Neutrophil (primary cell): Measurements from ENCODE around the gene SCG2.

Source experiments
- H3K27ac ChIP-seq: fragments of 200-600 bp; sonication (generic); 2 replicates; pipeline ENCODE4 v1.5.1; 2016; ENCODE audit warnings: mild to moderate bottlenecking, moderate library complexity
- H3K27me3 ChIP-seq: fragments of 200-600 bp; sonication (generic); 2 replicates; pipeline ENCODE4 v1.6.0; 2016; ENCODE audit warnings: mild to moderate bottlenecking
- H3K36me3 ChIP-seq: fragments of 200-600 bp; sonication (generic); 2 replicates; pipeline ENCODE4 v1.5.1; 2017
- H3K4me1 ChIP-seq, 2 experiments: fragments of 200-600 bp in 1 of 2; sonication (generic) in 1 of 2; 1 replicate in 1 of 2; 2 replicates in 1 of 2; pipeline versions ENCODE4 v1.5.1 to v1.6.1; 2013 to 2016; ENCODE audit warnings: low read depth in 1 of 2, low read length in 1 of 2, mild to moderate bottlenecking in 1 of 2, moderate library complexity in 1 of 2; ENCODE audit not compliant: control insufficient read depth in 1 of 2, insufficient read depth in 1 of 2
- H3K4me3 ChIP-seq, 2 experiments: fragments of 200-600 bp in 1 of 2; sonication (generic) in 1 of 2; 1 replicate in 1 of 2; 2 replicates in 1 of 2; pipeline ENCODE4 v1.5.1; 2013 to 2016; ENCODE audit warnings: low read depth in 1 of 2, low read length in 1 of 2, mild to moderate bottlenecking in 1 of 2, moderate library complexity in 1 of 2
- H3K9me3 ChIP-seq: fragments of 200-600 bp; sonication (generic); 2 replicates; pipeline ENCODE4 v1.5.1; 2016
- TF ChIP-seq, protein P1 (sequence below): fragments of 200-600 bp; sonication (generic); IDR thresholded peaks from 2 replicates; pipeline ENCODE4 v1.5.1; 2016; ENCODE audit warnings: antibody characterized with exemption

Gene SCG2

DNA sequence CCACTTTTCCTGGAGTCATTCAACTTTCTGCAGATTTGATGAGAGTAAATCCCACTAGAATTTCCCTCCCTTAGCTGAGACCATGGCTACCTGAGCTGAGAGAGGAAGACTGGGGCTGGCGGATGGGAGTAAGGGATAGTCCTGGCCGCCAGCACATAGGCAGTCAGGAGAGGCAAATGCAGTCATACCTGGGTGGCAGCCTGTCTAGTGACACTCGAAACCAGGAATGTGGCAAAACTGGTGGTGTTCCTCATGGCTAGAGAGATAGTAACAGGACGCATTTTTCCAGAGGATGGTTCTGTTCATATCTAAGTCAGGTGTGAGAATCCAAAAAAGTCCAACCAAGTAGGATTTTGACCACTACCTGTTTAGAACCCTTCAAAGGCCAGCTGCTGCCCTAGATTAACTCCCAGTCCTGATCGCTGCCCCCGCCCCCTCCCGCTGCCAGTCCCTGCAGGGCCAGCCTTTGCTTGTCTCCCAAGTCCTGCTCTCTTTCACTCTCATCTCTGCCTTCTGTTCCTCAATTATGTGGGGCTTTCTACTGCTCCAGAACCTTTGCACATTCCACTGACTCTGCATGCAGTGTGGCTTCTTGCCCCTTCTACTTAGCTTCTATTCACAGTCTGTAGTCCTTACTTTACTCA, 17.4 kb upstream of the SCG2 start:
- H3K4me3 ChIP-seq = no peak overlapping the region
- H3K4me1 ChIP-seq = no peaks in the 10 kb centered on the region
- no peaks in the 10 kb centered on the region for H3K36me3 ChIP-seq
- H3K9me3 ChIP-seq = no peaks in the 10 kb centered on the region
- H3K27me3 ChIP-seq = peaks cover 75% of the 10 kb centered on the region
- H3K27ac ChIP-seq = no peak overlapping the region
- TF ChIP-seq, protein P1, sequence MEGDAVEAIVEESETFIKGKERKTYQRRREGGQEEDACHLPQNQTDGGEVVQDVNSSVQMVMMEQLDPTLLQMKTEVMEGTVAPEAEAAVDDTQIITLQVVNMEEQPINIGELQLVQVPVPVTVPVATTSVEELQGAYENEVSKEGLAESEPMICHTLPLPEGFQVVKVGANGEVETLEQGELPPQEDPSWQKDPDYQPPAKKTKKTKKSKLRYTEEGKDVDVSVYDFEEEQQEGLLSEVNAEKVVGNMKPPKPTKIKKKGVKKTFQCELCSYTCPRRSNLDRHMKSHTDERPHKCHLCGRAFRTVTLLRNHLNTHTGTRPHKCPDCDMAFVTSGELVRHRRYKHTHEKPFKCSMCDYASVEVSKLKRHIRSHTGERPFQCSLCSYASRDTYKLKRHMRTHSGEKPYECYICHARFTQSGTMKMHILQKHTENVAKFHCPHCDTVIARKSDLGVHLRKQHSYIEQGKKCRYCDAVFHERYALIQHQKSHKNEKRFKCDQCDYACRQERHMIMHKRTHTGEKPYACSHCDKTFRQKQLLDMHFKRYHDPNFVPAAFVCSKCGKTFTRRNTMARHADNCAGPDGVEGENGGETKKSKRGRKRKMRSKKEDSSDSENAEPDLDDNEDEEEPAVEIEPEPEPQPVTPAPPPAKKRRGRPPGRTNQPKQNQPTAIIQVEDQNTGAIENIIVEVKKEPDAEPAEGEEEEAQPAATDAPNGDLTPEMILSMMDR = no peak

DNA sequence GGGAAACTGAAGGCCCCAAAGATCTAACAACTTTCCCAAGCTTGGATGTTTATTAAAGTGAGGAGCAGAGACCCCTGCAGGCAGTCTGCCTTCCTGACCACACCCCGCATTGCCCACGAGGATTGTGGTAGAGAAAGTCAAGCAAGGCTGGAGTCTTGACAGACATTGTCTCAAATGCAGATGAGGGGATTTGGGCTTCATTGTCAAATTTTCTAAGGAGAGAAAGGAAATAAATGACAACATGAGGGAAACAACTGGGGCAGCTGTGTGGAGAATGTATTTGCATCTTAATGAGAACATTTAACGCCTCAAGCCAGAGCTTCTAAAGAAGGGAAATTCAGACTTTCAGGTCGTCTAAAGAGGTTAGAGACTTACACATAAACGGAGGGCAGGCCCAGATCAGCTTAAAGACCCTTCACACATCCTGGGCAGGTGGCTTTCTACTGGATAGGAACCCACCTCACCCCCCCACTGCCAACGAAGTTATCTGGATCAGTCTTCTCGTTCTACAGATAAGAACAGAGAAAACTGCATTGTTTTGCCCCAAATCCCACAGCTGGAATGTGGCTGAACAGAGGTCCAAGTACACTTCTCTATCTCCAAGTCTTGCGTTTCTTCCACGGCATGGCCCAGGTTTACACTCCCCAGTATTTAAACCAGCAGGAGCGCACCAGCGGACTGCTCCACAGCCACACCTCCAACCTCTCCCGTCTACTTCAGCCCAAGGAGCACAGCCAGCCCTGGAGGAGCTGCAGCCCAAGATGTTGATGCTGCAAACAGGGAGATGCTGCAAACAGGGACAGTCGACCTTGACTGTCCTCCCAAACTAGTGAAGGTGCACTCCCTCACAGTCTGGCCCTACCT, 16.2 kb upstream of the SCG2 start:
- Histone ChIP-seq H3K27me3 (peaks cover 87% of the 10 kb centered on the region), H3K36me3 (no peaks in the 10 kb centered on the region), H3K27ac (no peak overlapping the region), H3K4me3 (no peak overlapping the region), H3K9me3 (no peaks in the 10 kb centered on the region), H3K4me1 (peaks cover 0 to 1% of the 10 kb centered on the region in 2 experiments)
- TF ChIP-seq, protein P1 = no peak

DNA sequence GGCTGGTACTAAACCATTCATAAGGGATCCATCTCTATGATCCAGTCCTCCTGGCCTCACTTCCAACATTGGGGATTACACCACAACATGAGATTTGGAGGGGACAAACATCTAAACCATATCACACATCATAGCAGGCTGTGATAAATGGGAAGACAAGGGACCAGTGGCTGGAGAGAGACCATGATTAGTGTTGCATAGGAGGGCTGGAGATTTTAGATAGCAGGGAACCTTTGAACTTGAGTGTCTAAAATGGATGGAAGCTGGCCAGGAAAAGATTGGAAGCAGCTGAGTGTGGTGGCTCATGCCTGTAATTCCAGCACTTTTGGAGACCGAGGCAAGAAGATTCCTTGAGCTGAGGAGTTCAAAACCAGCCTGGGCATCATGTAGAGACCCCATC, 12.4 kb upstream of the SCG2 start:
- H3K9me3 ChIP-seq = no peaks in the 10 kb centered on the region
- no peak overlapping the region for H3K4me3 ChIP-seq
- TF ChIP-seq, protein P1 = no peak
- no peak overlapping the region for H3K27ac ChIP-seq
- H3K36me3 ChIP-seq = no peaks in the 10 kb centered on the region
- peaks cover 93% of the 10 kb centered on the region for H3K27me3 ChIP-seq
- peaks cover 3 to 6% of the 10 kb centered on the region in 2 experiments for H3K4me1 ChIP-seq

DNA sequence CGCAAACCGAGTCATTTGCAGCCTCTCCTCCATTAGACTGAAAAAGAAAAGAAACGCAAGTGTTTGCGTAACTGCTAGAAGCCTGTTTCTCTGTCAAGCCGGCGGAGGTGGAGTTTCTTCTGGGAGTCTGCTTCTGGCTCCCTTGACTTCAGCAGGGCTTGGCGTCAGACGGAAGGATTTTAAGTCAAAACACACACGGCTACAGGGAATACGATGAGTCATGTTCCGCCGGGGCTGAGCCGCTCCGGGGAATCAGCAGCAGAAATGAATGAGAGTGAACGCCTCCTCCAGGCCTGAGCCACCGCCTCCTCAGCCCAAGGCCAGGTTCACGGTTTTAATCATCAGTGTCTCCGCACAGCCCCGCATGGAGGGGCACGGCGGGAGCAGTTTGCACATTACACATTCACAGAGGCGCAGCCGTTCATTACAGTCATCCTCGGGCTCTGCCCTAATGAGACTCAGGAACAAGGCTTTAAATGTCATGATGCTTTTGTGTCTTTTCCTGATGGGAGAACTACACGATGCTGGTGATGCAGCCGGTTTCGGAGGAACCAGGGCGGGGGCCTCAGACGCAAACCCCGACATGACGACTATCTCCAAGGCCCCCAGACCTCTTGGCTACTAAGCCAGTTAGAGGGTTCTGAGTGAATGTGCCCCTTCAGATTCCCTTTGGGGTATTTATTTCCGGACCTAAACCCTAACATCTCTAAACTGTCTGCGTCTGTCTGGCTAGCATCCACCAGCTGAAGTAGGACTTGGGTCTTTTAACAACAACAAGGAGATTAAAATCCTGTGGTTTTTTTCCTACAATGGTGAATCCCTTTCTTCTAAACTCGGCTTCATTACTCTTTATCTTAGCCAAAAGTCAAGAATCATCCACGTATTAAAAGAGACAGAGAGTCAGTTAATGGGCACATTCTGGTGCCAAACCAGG, 11.1 kb upstream of the SCG2 start:
- Histone ChIP-seq H3K27me3 (peaks cover 81% of the 10 kb centered on the region), H3K27ac (no peak overlapping the region)

DNA sequence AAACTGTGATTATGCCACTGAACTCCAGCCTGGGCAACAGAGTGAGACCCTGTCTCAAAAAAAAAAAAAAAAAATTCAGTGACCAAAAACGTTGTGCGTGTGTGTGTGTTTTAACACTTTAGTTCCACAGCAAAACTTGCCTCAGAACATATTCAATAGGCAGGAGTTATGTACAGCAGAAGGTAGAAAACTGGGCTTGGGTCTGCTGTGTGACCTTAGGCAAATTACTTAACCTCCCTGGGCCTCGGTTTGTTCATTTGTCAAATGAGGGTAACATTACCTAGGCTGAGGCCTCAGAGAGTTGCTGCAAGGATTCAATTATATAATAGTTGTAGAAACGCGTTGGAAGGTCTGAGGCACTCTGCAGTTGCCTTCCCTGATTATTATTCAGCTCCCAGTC, 10.3 kb upstream of the SCG2 start:
- TF ChIP-seq, protein P1 = no peak
- Histone ChIP-seq H3K27ac (no peak overlapping the region), H3K4me3 (peak overlapping the region in 1 of 2 experiments; percentile 37), H3K4me1 (peaks cover 3 to 6% of the 10 kb centered on the region in 2 experiments), H3K36me3 (no peaks in the 10 kb centered on the region), H3K9me3 (no peaks in the 10 kb centered on the region), H3K27me3 (peaks cover 80% of the 10 kb centered on the region)

More for the DNA sequence above, 11.1 kb upstream of the SCG2 start:
- H3K4me1 ChIP-seq = peaks cover 3 to 6% of the 10 kb centered on the region in 2 experiments
- H3K9me3 ChIP-seq = no peaks in the 10 kb centered on the region
- TF ChIP-seq, protein P1 = no peak
- H3K4me3 ChIP-seq = peak overlapping the region; percentile 10 to 37
- no peaks in the 10 kb centered on the region for H3K36me3 ChIP-seq
